Spinal cord (tissue), 10 donors: ENCODE results near the gene PPOX. TPM values are rescaled to one million over a fixed set of nuclear protein-coding genes. Genes with fewer than 3 reads are reported as not detected.
A peak's percentile ranks its signal among the peaks of the same experiment; 100 is the strongest.

ENCODE experiments used
- DNase-seq, 6 donors: peaks; one replicate each; pipeline versions ENCODE4 v3.0.0 to v3.0.0-alpha.2; 2013 to 2015; ENCODE audit warnings: low spot score in 6 of 6, low read depth in 4 of 6
- H3K27ac ChIP-seq: one replicate; pipeline ENCODE4 v1.5.1; 2013; ENCODE audit warnings: low read depth, low read length, control low read depth
- H3K27me3 ChIP-seq: one replicate; pipeline ENCODE4 v1.6.1; 2013; ENCODE audit warnings: low read length; ENCODE audit not compliant: control insufficient read depth, insufficient read depth
- H3K36me3 ChIP-seq: one replicate; pipeline ENCODE4 v1.6.1; 2013; ENCODE audit warnings: low read length; ENCODE audit not compliant: control insufficient read depth, insufficient read depth
- H3K4me1 ChIP-seq: one replicate; pipeline ENCODE4 v1.6.1; 2013; ENCODE audit warnings: low read length; ENCODE audit not compliant: control insufficient read depth, insufficient read depth
- H3K4me3 ChIP-seq: one replicate; pipeline ENCODE4 v1.5.1; 2013; ENCODE audit warnings: low read depth, low read length, control low read depth
- H3K9me3 ChIP-seq: one replicate; pipeline ENCODE4 v1.6.1; 2013; ENCODE audit warnings: low read length; ENCODE audit not compliant: control insufficient read depth, insufficient read depth
- WGBS: methylation state at CpG from one replicate; pipeline ENCODE4 v1.1.5; 2013; ENCODE audit warnings: missing lambda C conversion rate; ENCODE audit not compliant: insufficient coverage; 5-methylcytosine and 5-hydroxymethylcytosine counted together
- polyA plus RNA-seq, 2 donors: library from polyadenylated mRNA; unstranded; fragments of 120-200 nt; gene quantifications; one replicate each; pipeline ENCODE4 v1.2.1, GENCODE V29; 2013; ENCODE audit not compliant: insufficient read length in 2 of 2
- total RNA-seq, 2 donors: library from RNA; depleted of rRNA in 1 of 2; stranded (reverse); fragments of 120-200 nt in 1 of 2; fragments of >200 nt in 1 of 2; gene quantifications; one replicate each; pipeline versions ENCODE4 v1.2.3 to v1.2.4, GENCODE V29; 2013 to 2014
- donor health status: healthy.

PPOX gene
- total and polyA plus RNA-seq, 4 donors: 21.7 to 69.6 (median 50.5) TPM

GRCh38 chr1:161195171-161195570 is 28.9 kb downstream of the PPOX start:
- peaks cover 10% of the 10 kb centered on the region for H3K36me3 ChIP-seq
- H3K4me1 ChIP-seq: peaks cover 67% of the 10 kb centered on the region
- H3K27me3 ChIP-seq: no peaks in the 10 kb centered on the region
- WGBS: 100% methylated on average over 2 of the region's 4 CpGs
- DNase-seq: no peak
- H3K4me3 ChIP-seq: no peak overlapping the region
- H3K27ac ChIP-seq: no peak overlapping the region
- H3K9me3 ChIP-seq: no peaks in the 10 kb centered on the region

DNA sequence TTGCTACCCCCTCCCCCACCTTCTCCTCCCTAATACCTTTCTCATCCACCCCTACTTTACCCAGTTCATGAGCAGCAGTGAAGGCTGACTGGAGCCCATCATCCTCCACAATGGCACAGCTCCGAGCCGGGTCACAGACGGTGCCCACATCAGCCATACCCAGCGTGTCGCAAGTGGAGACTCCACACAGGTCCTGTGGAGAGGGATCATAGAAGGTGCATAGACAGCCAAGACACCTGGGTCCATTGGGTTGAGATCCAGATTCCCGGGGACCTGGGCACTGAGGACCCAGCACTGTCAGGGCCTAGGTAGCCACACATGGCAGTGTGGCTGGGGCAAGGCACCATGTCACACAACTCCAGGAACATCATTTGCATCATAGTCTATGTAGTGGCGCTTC is 29.9 kb downstream of the PPOX start:
- Histone ChIP-seq H3K36me3 (peaks cover 7% of the 10 kb centered on the region), H3K9me3 (no peaks in the 10 kb centered on the region), H3K27me3 (no peaks in the 10 kb centered on the region), H3K27ac (peak overlapping the region; percentile 99), H3K4me1 (peaks cover 70% of the 10 kb centered on the region), H3K4me3 (no peak overlapping the region)
- DNase-seq: no peak
- WGBS: 93% methylated on average over 7 of the region's 7 CpGs

DNA sequence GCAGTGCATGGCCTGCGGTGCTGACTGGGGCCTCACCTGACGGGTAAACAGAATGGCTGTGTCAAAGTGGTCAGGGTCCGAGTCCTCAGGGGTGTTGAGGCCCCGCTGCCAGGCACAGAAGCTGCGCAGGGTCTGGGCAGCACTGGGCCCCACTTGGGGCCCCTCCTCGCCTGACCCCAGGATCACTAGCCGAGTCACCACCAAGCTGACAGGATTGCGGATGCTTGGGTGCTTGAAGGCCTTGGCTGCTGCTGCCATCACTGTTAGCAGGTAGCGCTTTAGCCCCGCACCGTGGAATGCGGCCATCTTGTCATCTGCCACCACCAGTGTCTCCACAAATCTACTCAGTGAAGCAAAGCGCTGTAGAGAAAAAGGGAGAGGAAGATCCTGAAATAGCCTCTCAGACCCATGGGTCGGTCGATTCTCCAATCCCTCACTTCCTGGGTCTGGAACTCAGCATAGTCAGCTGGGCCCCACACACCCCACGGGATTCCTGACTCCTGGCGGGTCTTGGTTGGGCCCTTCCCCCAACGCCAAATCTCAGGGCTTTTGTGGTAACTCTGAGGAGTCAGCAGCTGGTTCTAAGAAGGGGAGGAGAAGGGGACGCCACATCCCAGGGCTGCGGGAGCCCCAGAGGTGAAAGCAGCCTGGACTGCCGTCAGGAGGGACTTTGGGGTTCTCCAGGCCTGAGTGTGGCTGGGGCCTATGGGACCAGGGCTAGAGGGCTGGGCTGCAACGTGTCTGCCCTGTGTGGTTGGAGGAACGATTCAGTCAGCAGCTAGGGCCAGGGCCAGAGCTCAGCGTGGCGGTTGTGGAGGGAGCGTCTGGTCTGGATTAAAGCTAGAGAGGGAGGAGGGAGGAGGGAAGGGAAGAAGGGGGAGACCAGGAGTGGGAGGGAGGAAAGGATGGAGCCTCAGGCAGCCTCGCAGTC is 30.6 kb downstream of the PPOX start:
- H3K36me3 ChIP-seq: peaks cover 6% of the 10 kb centered on the region
- no peaks in the 10 kb centered on the region for H3K9me3 ChIP-seq
- H3K4me3 ChIP-seq: peak overlapping the region; percentile 37
- peak overlapping the region; percentile 99 for H3K27ac ChIP-seq
- H3K27me3 ChIP-seq: no peaks in the 10 kb centered on the region
- peak in 1 of 6 donors; percentile 72 for DNase-seq
- 70% methylated on average over 21 of the region's 27 CpGs for WGBS
- H3K4me1 ChIP-seq: peaks cover 74% of the 10 kb centered on the region

- H3K4me3 ChIP-seq: peak overlapping the region; percentile 37
- peaks cover 6% of the 10 kb centered on the region for H3K36me3 ChIP-seq
- no peak for DNase-seq
- H3K4me1 ChIP-seq: peaks cover 76% of the 10 kb centered on the region
- H3K9me3 ChIP-seq: no peaks in the 10 kb centered on the region
- H3K27me3 ChIP-seq: no peaks in the 10 kb centered on the region
- H3K27ac ChIP-seq: peak overlapping the region; percentile 99
- WGBS: 86% methylated on average over 10 of the region's 11 CpGs
Measured at GRCh38 chr1:161197560-161198193, 31.5 kb downstream of the PPOX start.

- peaks cover 76% of the 10 kb centered on the region for H3K4me1 ChIP-seq
- DNase-seq: peak in 1 of 6 donors; percentile 59
- WGBS: 12% methylated on average over 19 of the region's 20 CpGs
- H3K27ac ChIP-seq: peak overlapping the region; percentile 99
- H3K36me3 ChIP-seq: peaks cover 8% of the 10 kb centered on the region
- H3K4me3 ChIP-seq: peak overlapping the region; percentile 37
- H3K27me3 ChIP-seq: no peaks in the 10 kb centered on the region
- no peaks in the 10 kb centered on the region for H3K9me3 ChIP-seq
Measured at GRCh38 chr1:161198194-161198896, 32.1 kb downstream of the PPOX start.

- Histone ChIP-seq H3K36me3 (peaks cover 9% of the 10 kb centered on the region), H3K9me3 (no peaks in the 10 kb centered on the region), H3K4me1 (peaks cover 74% of the 10 kb centered on the region), H3K27ac (peak within 1 kb of the TSS; percentile 99), H3K27me3 (no peaks in the 10 kb centered on the region), H3K4me3 (peak within 1 kb of the TSS; percentile 37)
- DNase-seq: peak in 2 of 6 donors; percentile 68 to 83
- 31% methylated on average over 7 of the region's 11 CpGs for WGBS
Measured at GRCh38 chr1:161198897-161199431, 32.7 kb downstream of the PPOX start, which contains the start of gene ADAMTS4. Gene ADAMTS4 (minus strand): TSS chr1:161199054. CDS start chr1:161198627, 427 bp downstream.

DNA sequence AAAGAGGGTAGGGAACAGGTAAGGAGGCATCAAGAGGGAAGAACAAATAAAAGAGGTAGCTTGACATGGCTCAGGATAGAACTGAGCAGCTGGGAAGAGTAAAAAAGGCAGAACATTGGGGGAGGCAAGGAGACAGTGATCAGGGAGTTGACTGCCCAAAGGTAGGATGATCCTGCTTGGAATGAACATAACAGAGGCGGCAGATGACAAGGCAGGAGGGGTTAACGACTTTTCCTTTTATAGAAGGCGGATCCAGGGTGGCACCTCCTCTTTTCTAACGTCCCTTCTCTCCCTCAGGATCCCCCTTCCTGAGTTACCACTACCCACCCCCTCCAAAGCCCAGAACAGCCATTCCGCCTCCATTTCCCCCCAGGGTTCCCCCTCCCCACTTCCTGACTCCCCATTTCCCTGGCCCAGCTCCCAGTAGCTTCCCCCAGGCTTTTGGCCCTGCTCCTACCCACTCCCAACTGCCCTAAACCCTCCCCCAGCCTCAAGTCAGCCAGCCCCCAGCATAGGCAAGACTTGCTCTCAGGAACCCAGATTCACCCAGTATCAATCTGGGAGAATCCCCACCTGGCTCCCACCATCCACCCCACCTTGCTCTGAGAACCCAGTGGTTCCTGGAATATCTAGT is 33.4 kb downstream of the PPOX start:
- peaks cover 73% of the 10 kb centered on the region for H3K4me1 ChIP-seq
- peak overlapping the region; percentile 99 for H3K27ac ChIP-seq

DNA sequence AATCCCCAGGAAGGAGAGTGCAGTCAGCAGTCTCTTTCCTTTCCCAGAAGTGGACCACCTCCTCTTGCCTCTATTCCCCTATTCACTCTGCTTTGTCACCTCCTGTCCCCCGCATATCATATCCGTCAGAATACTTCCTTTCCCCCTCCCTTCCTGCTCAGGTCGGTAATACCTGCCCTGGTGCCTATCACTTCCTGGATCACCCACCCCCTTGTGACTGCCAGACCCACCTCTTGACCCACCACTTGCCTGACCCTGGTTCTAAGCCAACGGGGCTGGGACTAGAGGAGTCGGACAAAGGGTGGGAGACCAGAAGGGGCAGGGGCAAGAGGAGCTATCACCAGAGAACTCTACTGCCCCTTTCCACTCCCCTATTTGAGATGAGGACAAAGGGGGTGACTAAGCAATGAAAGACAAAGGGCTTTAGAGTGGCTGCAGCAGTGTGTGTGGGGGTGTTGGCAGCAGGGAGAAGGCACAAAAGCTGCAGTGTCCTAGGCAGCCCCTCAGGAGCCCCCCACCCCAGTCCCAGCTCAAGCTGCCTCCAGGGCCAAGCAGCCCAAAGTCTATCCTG is 34.3 kb downstream of the PPOX start:
- peak overlapping the region; percentile 99 for H3K27ac ChIP-seq
- H3K9me3 ChIP-seq: no peaks in the 10 kb centered on the region
- H3K27me3 ChIP-seq: no peaks in the 10 kb centered on the region
- DNase-seq: no peak
- no peak overlapping the region for H3K4me3 ChIP-seq
- peaks cover 70% of the 10 kb centered on the region for H3K4me1 ChIP-seq
- 60% methylated on average over 3 of the region's 5 CpGs for WGBS
- H3K36me3 ChIP-seq: peaks cover 19% of the 10 kb centered on the region

More for the DNA sequence above, 33.4 kb downstream of the PPOX start:
- Histone ChIP-seq H3K27me3 (no peaks in the 10 kb centered on the region), H3K36me3 (peaks cover 13% of the 10 kb centered on the region), H3K4me3 (peak overlapping the region; percentile 1), H3K9me3 (no peaks in the 10 kb centered on the region)
- DNase-seq: peak in 1 of 6 donors; percentile 33
- WGBS: 17% methylated on average over 1 of the region's 5 CpGs
